GM13976 (cell line): ENCODE data around the gene RBM47.

Source experiments
- DNase-seq: peaks from one replicate; pipeline ENCODE4 v3.0.0; 2012; ENCODE audit warnings: low spot score
- in situ Hi-C: fragments of 300-500 bp; cut with MboI; formaldehyde crosslinking; loops from one replicate; pipeline ENCODE4 v1.12.0; 2022; ENCODE audit warnings: low sequenced_read_pairs, mixed read lengths, inconsistent platforms; ENCODE audit not compliant: unreplicated experiment
- TF ChIP-seq, protein P1 (sequence below): IDR thresholded peaks from 2 replicates; pipeline ENCODE4 v1.5.1; 2012; ENCODE audit warnings: borderline replicate concordance, mild to moderate bottlenecking; ENCODE audit not compliant: insufficient read depth; ENCODE audit errors: extremely low read depth, missing control alignments, control extremely low read depth

The RBM47 gene

DNA sequence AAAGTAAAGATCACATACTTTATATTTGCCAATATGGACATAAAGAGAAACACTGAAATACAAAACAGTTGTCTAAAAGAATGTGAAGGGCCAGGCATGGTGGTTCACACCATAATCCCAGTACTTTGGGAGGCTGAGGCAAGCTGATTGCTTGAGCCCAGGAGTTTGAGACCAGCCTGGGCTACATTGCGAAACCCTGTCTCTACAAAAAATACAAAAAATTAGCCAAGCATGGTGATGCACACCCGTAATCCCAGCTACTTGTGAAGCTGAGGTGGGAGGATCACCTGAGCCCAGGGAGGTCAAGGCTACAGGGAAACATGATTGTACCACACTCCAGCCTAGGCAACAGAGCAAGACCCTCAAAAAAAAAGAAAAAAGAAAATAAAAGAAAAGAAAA is 11.8 kb downstream of the RBM47 start:
- DNase-seq: no peak
- in situ Hi-C loops: no loop called here
- TF ChIP-seq, protein P1, sequence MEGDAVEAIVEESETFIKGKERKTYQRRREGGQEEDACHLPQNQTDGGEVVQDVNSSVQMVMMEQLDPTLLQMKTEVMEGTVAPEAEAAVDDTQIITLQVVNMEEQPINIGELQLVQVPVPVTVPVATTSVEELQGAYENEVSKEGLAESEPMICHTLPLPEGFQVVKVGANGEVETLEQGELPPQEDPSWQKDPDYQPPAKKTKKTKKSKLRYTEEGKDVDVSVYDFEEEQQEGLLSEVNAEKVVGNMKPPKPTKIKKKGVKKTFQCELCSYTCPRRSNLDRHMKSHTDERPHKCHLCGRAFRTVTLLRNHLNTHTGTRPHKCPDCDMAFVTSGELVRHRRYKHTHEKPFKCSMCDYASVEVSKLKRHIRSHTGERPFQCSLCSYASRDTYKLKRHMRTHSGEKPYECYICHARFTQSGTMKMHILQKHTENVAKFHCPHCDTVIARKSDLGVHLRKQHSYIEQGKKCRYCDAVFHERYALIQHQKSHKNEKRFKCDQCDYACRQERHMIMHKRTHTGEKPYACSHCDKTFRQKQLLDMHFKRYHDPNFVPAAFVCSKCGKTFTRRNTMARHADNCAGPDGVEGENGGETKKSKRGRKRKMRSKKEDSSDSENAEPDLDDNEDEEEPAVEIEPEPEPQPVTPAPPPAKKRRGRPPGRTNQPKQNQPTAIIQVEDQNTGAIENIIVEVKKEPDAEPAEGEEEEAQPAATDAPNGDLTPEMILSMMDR: no peak

DNA sequence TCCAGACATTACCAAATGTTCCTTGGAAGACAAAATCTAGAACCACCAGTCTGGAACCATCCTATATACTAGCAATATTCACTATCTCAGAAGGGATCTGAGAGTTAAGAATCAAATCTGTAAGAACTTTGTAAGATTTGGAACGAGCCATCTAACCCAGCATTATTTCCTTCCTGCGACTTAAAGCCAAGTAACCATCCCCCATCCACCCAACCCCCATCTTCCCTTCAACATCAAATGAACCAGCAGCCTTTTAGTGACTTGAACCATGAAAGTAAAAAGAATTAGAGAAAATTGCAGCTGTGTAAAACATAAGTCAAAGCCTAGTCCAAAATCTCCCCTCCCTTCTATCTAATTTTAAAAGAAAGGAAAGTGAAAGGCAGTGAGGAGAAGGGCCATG is 15.6 kb downstream of the RBM47 start:
- DNase-seq: no peak
- in situ Hi-C loops: no loop called here
- TF ChIP-seq, protein P1: no peak

DNA sequence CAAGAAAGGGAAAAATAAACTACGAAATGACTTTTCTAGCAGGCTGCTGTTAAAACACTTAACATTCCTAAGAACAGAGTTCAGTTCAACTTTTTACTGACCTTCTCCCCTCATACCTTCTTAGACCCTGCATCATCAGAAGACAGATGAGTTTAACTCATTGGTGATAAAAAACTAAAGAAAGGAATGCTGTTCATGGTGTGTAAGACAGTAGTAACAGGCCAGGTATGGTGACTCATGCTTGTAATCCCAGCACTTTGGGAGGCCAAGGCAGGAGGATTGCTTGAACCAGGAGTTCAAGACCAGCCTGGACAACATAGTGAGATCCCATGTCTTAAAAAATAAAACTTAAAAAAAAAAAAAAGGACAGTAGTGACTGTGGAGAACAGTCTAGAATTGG is 16.2 kb downstream of the RBM47 start:
- in situ Hi-C loops: no loop called here
- no peak for DNase-seq
- TF ChIP-seq, protein P1: no peak

DNA sequence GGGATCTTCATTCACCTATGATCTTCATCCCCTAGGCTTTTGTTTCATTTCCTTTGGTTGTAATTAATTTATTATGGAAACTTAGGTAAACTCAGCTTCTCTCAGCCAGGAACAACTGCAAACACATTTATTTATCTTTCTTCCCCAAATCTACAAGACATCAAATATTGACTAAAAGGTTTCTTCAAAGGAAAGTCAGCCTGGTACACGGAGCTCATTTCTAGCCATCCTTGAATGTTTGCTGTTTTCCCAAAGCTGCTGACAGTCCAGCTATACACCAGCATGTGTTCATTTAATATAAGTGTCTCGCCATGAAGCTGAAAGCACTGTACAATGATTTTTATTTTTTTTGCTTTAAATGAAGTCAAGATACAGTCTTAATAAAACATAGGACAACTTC is 16.8 kb downstream of the RBM47 start:
- no peak for DNase-seq
- in situ Hi-C loops: no loop called here
- TF ChIP-seq, protein P1: no peak

DNA sequence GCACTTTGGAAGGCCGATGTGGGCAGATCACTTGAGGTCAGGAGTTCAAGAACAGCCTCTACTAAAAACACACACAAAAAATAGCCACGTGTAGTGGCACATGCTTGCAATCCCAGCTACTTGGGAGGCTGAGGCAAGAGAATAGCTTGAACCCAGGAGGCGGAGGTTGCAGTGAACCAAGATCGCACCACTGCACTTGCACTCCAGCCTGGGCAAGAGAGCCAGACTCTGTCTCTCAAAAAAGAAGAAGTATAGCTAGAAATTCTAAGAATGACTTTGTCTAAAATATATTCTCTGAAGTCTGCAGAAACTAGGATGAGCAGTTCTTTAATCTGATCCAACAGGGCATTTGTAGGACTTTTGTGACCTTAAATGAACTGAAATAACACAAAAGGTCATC is 17.4 kb downstream of the RBM47 start:
- TF ChIP-seq, protein P1: no peak
- in situ Hi-C loops: no loop called here
- DNase-seq: no peak

DNA sequence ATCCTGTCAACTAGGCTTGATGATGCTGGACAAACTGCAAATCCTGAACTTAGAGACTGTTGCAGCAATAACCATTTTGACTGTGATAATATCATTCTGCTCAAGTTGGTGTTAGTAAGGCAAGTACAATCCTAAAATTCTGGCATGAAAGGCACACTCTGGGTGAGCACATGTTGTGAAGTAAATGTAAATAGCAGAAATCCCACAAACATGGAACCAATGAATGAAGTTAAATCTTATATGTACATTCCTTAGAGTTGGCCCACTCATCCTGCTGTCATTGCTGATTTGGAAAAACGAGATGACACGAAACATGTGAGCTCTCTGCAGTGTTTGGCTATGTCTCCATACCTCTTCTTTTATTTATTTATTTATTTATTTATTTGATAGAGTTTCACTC is 21.0 kb downstream of the RBM47 start:
- TF ChIP-seq, protein P1: no peak
- in situ Hi-C loops: no loop called here
- no peak for DNase-seq

DNA sequence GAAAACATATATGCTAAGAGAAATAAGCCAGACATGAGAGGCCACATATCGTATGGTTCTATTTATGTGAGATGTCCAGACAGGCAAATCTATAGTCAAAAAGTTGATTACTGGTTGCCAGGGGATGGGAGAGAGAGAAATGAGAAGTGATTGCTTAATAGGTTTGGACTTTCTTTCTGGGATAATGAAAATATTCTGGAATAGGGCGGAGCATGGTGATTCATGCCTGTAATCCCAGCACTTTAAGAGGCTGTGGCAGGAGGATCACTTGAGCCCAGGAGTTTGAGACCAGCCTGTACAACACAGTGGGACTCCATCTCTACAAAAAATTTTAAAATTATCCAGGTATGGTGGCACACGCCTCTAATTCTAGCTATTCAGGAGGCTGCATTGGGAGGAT is 22.4 kb downstream of the RBM47 start:
- TF ChIP-seq, protein P1: no peak
- DNase-seq: no peak
- in situ Hi-C loops: no loop called here
